ENCODE measurements around the gene SACM1L.

The SACM1L gene, protein sequence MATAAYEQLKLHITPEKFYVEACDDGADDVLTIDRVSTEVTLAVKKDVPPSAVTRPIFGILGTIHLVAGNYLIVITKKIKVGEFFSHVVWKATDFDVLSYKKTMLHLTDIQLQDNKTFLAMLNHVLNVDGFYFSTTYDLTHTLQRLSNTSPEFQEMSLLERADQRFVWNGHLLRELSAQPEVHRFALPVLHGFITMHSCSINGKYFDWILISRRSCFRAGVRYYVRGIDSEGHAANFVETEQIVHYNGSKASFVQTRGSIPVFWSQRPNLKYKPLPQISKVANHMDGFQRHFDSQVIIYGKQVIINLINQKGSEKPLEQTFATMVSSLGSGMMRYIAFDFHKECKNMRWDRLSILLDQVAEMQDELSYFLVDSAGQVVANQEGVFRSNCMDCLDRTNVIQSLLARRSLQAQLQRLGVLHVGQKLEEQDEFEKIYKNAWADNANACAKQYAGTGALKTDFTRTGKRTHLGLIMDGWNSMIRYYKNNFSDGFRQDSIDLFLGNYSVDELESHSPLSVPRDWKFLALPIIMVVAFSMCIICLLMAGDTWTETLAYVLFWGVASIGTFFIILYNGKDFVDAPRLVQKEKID

DNA sequence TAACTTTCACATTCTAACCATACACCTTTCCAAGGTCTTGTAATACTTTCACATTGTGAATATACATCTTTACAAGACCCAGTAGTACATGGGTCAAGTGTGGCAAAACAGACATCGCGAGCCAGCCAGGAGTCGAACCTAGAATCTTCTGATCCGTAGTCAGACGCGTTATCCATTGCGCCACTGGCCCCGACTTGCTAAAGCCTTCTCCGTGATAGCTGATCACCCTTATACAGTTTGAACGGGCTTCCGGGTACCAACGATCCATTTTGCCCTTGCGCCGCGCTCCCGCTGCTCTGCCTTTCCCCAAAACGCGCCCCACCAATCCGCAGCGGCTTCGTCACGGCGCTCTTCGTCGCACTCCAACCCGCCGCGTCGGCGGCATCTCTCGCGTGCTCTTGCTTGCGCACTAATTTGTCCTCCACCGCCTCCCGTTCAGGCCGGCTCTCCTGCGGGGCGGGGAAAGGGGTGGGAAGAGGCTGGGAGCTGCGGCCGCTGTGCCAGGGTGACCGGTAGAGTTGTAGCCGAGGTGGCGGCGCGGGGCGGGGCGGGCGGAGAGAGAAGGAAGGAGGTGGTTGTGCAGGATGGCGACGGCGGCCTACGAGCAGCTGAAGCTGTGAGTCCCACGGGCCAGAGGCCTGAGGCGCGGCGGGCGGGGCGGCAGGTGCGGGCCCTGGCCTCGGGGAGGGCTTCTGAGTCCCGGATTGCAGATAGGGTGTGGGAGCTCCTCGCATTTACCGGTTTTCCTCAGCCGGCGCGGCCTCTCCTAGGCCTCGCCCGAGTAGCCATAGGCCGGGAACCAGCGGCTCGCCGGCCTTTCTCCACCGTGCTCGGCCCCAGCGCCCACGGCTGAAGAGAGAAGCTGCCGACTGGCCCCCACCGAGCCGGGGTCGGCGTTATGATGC is at the start of gene SACM1L:
Gene SACM1L (plus strand): TSS at position 515 of the 905 bp plus-strand sequence. CDS start 70 bp downstream, at position 585.
- DNase-seq (ENCODE audit: low read depth) = peak; percentile 95

DNA sequence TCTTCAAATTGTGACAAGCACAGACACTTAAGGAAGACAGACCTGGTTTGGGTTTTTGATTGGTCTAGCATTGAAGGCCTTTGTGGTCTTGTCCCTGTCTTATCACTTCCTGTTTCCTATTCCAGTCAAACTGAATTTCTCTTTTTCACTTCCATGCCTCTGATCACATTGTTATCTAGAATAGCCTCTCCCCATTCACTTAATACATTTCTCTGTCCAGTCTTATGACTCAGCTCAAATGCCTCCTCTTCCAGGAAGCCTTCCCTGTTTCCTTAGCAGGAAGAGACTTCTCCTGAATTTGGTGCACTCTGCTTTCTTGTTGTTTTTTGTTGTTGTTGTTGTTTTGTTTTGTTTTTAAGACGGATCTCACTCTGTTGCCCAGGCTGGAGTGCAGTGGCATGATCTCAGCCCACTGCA is 49.1 kb upstream of the SACM1L start:
- DNase-seq (ENCODE audit: low read depth) = no peak

DNA sequence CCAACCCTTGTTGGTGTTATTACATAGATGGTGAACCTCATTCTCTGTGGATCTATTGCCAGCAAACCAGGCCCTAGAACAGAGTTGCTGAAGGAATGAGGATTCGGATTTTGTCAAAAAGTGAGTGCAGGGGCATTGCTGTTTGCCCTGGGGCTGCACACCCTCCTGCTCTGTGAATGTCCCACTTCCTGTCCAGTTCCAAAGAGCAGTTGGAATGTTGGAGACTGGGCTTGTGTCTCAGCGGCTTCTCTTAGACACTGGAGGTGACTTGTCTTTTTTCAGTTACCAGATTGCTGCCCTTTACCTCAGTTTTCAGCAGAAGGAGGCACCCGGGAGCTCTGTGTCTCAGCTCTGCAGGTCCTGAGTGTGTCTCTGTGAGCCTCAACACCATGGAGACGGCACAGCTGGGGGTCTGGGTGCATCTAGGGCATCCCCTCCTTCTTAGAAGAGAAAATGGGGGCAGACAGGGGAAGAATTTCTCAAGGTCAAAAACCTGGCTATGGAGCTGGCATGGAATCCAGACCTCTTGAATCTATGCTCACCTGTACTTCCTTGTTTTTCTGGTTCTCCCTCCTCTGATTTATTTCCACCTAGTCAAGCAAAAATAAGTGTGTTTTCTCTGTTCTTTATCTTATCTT is 48.4 kb upstream of the SACM1L start:
- no peak for DNase-seq (ENCODE audit: low read depth)

DNA sequence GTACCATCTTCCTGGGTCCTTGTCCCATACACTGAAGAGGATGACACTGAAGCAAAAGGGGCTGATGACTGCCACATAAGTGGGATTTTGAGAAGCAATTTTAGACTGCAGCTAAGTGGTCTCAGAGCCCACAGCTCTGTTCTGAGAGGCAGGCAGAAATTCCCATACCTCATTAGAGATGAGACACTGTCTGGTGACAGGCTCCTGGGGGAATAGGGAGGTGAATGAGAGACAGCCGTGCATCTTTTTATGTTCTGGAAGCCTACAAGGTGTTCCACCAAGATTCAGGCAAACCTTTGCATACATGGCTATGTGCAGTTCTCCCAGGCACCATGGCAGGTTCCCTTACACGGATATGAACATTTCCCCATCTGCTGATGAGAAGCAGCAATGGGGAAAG is 47.4 kb upstream of the SACM1L start:
- DNase-seq (ENCODE audit: low read depth) = no peak

DNA sequence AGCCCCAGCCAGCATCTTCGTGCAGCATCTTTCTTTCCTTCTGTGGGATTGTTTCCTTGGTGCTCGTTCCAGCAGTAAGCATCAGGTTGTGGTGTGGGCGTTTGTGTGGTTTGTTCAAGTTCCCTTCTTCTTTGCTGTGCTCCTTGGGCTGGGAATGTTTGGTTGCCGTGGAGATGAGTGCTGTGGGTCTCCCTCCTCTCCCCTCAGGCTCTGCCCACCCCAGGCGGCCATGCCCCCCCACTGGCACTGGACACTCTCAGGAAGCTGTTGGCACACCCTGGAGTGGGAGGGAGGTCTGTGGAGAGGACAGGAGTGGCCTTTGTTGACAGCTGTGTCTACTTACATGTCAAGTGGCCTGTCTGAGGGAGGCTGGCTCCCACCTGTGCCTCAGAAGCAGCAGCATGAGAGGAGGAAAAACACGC is 46.5 kb upstream of the SACM1L start:
- no peak for DNase-seq (ENCODE audit: low read depth)

DNA sequence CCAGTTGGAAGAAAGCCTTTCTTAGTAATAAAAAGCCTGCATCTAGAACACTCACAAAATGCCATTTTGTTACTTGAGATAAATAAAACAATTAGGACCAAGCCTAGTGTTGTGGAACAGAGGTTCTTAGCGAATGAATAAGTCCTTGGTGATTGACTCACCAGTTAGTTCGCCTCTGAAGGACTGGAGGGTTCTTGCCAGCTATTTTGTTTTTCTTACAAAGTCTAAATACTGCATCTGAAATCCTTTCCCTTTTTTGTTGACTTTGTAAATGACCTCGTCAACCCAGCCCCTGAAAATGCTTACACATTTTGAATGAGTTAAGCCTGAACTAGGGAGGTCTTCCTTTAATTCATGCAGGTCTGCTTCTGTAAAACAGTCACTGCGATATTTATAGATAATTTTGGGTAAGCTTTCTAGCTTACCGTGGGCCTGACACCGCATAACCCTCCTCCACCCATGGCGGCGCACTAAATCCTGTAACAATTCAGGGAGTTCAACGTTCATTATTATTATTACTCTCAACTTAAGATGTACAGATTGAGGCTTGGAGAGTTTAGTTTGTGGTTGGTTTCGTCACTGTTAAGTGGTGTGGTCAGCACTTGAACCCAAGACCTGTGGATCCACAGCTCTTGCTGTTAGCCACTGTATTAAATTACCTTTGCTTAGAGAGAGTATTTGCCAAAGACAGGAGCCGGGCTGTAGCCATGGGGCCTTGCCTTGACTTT is 45.0 kb upstream of the SACM1L start:
- DNase-seq (ENCODE audit: low read depth) = no peak

DNA sequence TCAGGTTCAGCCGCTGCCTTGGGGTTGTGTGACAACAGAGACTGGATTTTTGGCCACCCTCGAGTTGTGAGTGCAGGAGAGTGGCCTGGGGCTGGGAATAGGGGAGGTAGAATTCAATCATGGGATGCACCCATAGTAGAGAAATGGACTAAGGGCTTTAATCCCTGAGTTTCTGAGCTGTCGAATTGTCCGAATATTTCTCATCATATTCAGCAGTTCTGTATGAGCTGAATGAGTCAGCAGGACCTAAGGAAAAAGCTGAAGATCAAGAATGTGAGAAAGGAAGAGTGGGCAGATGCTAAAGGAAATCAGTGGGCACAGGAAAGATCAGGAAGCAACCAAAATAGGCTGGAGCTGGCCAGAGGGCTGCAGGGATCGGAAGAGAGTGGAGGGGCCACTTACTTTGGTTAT is 44.4 kb upstream of the SACM1L start:
- peak; percentile 86 for DNase-seq (ENCODE audit: low read depth)

DNA sequence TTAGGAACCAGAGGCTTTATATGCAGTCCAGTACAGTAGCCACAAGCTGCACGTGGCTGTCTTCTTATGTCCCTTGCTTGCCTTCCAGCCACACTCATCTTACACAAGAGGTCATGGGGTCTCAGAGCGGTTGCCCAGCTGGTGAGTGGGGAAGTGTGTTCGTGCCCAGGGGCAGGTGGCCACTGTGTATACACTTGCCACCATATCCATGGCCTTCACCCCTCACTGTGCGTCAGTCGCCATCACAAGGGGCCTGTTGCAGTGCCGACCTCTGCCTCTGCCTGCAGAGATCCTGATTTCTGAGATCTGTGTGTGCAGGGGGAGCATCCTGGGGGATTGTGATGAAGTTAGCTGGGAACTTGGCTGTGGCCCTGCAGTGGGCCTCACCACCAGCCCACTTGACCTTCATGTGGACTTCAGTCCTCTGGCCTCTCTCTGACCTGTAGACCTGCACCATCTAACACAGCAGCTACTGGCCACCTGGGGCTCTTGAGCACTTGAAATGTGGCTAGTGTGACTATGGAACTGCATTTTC is 43.1 kb upstream of the SACM1L start:
- DNase-seq (ENCODE audit: low read depth) = no peak

DNA sequence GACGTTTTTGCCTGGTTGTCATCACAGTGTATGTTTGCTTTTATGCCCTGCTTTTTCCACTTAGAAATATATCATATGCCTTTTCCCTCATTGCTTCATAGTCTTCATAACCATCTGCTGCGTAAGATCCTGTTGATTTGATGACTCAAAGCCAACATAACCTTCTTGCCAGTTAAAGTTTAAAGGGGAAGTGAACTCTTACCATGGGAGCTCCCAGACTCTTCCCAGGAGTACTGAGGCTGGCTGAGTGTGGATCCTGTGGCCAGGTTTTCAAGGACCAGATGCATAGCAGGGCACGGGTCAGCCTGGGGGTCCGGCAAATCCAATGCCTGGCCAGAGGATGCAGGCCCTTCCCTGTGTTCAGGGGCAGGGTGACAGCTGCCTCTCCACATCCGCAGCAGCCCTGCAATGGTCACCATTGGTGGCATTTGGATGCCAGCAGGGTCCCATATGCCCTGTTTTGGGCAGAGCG is 42.0 kb upstream of the SACM1L start:
- peak; percentile 82 for DNase-seq (ENCODE audit: low read depth)

DNA sequence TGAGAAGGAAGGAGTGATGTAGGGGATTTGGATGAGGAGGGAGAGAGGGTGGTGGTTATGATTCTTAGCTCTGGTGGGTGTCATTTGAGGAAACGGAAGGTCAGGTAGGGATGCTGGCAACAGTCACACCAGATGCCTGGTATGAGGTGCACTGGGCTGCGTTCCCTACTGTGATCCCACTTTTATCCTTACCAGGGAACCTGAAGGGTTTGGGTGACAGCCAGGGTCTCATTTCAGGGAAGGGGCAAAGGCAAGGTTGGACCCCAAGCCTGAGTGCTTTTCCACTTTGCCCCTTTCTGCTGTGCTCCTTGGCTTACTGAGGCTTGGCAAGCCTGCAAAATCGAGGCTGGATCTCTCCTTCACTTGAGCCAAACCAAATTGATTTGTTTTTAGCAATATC is 36.0 kb upstream of the SACM1L start:
- no peak for DNase-seq (ENCODE audit: low read depth)

DNA sequence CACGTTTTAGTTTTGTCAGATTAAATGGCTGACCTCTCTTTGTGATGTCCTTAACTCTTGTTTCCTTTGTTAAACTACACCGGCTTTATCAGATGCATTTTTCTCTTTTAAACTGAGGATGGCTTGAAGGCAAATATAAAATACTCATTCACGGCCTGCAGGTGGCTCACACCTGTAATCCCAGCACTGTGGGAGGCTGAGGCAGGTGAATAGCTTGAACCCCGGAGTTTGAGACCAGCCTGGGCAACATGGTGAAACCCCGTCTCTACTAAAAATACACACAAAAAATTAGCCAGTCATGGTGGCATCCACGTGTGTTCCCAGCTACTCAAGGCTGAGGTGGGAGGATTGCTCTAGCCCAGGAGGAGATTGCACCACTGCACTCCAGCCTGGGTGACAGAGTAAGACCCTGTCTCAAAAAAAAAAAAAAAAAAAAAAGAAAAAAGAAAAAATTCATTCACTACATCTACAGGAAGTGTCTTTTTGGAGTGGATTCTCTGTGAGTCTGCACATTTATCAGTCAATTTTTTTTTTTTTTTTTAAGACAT is 34.7 kb upstream of the SACM1L start:
- no peak for DNase-seq (ENCODE audit: low read depth)

DNA sequence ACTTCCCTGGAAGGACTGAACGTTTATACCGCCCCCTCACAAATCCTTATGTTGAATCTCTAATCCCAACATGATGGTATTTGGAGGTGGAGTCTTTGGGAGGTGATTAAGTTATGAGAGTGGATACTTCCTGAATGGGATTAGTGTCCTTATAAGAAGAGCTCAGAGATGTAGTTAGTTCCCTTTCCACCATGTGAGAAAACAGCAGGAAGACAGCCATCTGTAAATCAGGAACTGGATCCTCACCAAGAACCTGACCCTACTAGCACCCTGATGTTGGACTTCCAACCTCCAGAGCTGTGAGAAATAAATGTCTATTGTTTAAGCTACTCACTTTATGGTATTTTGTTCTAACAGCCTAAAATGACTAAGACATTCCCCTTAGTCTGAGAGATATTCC is 33.3 kb upstream of the SACM1L start:
- no peak for DNase-seq (ENCODE audit: low read depth)

DNA sequence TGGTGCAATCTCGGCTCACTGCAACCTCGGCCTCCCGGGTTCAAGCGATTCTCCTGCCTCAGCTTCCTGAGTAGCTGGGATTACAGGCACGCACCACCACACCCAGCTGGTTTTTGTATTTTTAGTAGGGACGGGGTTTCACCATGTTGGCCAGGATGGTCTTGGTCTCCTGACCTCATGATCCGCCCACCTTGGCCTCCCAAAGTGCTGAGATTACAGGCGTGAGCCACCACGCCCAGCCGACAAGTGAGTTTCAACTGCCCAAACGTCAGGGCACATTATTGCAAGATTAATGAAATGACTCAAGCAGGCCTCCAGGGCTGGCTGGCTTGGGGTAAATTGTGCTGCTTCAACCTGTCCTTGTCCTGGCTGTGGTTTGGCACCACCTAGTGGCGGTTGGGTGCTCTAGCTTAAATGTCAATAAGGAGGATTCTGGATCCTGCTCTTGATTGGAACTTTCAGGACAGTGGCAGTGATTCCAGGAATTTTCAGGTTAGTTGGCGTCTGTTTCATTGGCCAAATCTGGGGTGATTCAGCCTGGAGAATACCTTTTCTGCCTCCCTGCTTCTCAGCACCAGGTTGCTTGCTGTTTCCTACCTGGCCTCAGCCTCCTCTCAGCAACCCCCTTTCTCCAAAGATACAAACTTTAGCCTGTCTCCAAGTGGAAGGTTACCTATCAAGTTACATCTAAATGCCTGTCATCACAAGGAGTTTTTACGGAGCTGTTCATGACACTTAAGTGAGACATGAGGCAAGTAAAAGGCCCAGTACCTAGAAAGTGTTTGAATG is 32.4 kb upstream of the SACM1L start:
- DNase-seq (ENCODE audit: low read depth) = peak; percentile 82

DNA sequence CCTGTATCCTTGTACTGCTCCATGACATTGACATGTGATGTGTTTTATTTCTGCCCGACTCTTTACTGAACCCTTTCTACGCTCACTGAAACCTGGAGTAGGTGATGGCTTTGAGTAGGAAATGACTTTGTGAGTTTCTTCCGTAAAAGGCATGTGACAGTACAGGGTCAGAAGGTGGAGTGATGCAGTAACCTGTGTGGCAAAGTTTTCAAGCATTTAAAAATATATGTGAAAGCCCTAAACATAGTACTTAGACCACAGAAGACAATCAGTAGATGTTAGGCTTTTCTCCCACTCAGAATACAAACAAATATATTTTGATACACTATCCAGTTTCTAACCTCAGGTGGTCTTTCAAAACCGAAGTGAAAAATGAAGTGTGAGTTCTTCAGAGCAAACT is 31.3 kb upstream of the SACM1L start:
- no peak for DNase-seq (ENCODE audit: low read depth)

DNA sequence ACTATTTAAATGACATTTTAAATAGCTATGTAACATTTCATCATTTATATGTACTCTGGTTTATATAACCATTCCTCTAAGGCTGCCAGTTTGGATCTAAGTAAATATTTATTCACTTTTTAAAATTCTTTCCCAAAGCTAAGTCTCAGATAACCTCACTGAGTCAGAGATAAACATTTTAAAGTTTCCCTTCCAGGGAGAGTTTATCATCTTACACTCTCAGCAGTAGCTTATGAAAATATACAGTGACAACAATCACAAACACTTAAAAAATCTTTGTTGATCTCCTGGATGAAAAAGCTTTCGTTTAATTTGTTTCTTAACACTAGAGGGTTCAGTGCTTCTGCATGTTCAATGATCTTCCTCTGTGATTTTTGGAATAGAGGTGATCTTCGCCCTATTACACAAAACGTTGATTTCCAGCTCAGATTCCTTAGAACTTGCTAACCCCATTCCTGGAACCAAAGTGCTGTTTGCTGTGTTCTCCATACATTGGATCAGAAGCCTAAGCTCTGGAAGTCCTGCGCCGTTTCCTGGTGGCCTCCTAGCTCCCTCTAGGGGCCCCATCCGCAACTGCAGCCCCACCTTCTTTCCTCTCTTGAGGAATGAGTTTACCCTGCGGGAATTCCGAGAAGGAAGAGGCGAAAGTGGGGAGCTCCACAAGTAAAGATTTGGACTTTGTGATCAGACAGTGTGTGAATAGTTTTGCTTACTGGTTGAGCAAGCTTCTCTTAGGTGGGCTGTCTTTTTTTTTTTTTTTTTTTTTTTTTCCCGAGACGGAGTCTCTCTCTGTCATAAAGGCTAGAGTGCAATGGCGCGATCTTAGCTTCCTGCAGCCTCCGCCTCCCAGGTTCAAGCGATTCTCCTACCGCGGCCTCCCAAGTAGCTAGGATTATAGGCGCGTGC is 29.3 kb upstream of the SACM1L start:
- DNase-seq (ENCODE audit: low read depth) = no peak

DNA sequence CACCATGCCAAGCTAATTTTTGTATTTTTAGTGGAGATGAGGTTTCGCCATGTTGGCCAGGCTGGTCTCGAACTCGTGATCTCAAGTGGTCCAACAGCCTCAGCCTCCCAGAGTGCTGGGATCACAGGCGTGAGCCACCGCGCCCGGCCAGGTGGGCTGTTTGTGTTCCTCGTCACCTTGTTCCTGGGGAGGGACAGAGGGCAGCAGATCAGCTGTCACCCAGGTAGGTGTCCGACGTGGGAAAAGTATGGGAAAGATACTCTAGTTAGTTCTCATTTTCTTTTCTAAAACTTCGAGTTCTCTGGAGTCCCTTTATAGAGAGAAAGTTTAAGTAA is 28.7 kb upstream of the SACM1L start:
- no peak for DNase-seq (ENCODE audit: low read depth)

DNA sequence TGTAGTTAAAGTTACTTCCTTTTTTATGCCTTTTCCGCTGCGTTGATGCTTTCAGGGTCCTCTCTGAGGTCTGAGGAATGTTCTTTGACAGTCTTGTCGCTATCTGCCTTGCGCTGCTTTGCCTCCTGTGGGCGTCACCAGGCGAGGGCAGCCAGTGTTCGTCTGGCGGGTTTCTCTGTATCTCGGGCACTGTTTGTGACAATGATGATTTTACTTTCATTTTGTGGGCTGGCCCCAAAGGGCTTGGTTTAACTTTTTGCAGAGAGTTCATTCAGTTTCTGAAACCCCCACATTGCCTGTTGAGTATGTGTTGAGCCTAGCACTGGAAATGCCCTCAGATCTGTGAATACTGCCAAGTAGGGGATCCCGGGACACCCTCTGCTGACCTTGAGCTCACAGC is 24.6 kb upstream of the SACM1L start:
- DNase-seq (ENCODE audit: low read depth) = no peak

DNA sequence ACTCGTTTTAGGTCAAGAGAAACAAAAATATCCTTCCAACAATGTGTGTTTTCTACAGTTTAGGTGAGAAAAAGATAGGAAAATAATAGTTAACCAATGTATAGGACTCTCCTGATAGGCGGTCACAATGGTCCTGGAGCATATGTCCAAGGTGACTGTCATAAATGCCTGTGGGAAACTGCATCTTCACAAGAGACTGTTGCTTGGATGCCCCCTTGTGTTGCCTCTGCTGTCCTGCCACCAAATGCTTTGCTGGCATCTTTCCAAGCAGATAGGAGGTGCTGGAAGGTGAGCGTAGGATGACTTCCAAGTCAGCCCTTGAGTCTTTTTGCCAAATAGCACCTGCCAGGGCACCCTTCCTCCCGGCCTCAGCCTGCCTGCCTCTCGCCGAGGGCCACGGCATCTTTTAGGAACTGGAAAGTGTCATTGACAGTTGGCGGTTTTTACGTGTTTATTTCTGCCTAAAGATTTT is 24.1 kb upstream of the SACM1L start:
- DNase-seq (ENCODE audit: low read depth) = no peak

All from HS-5 (cell line).